ENCODE results near the gene CALU. TPM values are rescaled to one million over a fixed set of nuclear protein-coding genes. Genes with fewer than 3 reads are reported as not detected.

Gene CALU
- polyA plus RNA-seq, 1 experiment = 346 TPM

DNA sequence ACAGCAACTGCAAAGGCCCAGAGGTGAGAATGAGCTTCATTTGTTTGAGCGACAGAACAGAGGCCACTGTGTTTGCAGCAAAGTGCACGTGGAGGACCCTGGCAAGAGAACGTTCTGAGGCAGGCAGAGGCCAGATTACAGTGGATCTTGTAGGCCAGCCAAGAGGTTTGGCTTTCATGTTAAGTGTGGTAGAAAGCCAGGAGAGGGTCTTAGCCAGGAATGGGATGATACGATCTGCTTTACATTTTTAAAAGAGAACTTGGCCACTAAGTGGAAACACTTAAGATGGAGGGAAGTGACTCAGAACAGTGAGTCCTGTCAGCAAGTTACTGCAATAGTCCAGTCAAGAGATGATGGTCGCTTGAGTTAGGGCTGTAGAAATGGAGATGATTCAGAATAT, 57.2 kb downstream of the CALU start:
- TF ChIP-seq, protein P1, sequence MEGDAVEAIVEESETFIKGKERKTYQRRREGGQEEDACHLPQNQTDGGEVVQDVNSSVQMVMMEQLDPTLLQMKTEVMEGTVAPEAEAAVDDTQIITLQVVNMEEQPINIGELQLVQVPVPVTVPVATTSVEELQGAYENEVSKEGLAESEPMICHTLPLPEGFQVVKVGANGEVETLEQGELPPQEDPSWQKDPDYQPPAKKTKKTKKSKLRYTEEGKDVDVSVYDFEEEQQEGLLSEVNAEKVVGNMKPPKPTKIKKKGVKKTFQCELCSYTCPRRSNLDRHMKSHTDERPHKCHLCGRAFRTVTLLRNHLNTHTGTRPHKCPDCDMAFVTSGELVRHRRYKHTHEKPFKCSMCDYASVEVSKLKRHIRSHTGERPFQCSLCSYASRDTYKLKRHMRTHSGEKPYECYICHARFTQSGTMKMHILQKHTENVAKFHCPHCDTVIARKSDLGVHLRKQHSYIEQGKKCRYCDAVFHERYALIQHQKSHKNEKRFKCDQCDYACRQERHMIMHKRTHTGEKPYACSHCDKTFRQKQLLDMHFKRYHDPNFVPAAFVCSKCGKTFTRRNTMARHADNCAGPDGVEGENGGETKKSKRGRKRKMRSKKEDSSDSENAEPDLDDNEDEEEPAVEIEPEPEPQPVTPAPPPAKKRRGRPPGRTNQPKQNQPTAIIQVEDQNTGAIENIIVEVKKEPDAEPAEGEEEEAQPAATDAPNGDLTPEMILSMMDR (IDR thresholded peaks at IDR 0.05; ENCODE audit: insufficient read depth, low read depth, low read length) = no peak
- CTCF ChIA-PET = interaction anchor here (1.3 to 1.5 kb wide), 2 partner anchors 14 to 87 kb away, joined by 4 read pairs; no protein-coding TSS in a partner anchor

DNA sequence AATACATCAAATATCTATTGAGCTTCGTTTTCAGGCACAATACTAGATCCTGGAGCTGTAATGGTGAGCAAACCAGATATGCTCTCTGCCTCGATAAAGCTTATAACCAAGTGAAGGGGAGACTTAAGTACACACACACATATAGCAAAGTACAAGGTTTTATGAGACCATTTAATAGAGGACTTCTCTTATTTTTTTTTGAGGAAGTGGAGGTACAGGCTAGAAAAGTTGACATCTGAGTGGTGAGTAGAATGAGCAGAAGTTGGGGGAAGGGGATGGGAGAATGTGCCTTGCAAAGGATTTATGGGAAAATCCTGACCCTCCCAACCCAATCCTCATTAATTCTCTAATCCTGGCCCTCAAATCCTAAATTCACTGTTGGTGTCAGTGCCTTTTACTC, 60.3 kb downstream of the CALU start:
- TF ChIP-seq, protein P1 (IDR thresholded peaks at IDR 0.05; ENCODE audit: insufficient read depth, low read depth, low read length) = no peak
- no peak for DNase-seq (ENCODE audit: low read depth)
- peaks cover 3% of the 10 kb centered on the region for H3K36me3 ChIP-seq (ENCODE audit: control insufficient read depth, insufficient read depth, low read length)
- CTCF ChIA-PET = interaction anchor here (1.0 kb wide), 1 partner anchor 11 kb away, joined by 3 read pairs; no protein-coding TSS in a partner anchor
- POLR2A ChIA-PET = no interaction called here
- no peak overlapping the region for H3K4me3 ChIP-seq (ENCODE audit: low read depth, low read length)
- no peaks in the 10 kb centered on the region for H3K27me3 ChIP-seq (ENCODE audit: control insufficient read depth, insufficient read depth, low read length)

More for the DNA sequence above, 57.2 kb downstream of the CALU start:
- POLR2A ChIA-PET = no interaction called here
- Histone ChIP-seq H3K36me3 (ENCODE audit: control insufficient read depth, insufficient read depth, low read length) (peaks cover 3% of the 10 kb centered on the region; the same call in 1 of the 2 replicates), H3K4me3 (ENCODE audit: low read depth, low read length) (no peak overlapping the region), H3K27me3 (ENCODE audit: control insufficient read depth, insufficient read depth, low read length) (no peaks in the 10 kb centered on the region)
- no peak for DNase-seq (ENCODE audit: low read depth)

DNA sequence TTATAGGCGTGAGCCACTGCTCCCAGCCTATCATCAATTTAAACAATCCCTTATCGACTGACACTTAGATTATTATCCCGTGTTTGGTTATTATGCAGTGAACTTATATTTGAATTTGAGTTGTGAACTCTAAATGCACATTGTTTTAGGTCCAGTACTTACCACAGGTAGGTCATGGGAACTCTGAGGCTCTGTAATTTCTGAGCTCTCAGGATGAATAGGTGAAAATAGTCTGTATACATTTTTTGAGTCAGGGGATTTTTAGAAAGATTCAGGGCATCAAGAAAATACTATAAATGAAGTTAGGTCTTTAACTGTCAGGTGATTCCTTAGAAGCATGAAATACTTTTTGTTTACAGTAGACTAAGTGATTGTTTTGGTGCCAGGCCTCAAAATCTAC, 61.4 kb downstream of the CALU start:
- POLR2A ChIA-PET = no interaction called here
- no peak for DNase-seq (ENCODE audit: low read depth)
- Histone ChIP-seq H3K36me3 (ENCODE audit: control insufficient read depth, insufficient read depth, low read length) (peaks cover 8% of the 10 kb centered on the region), H3K27me3 (ENCODE audit: control insufficient read depth, insufficient read depth, low read length) (no peaks in the 10 kb centered on the region), H3K4me3 (ENCODE audit: low read depth, low read length) (no peak overlapping the region)
- CTCF ChIA-PET = interaction anchor here (0.6 to 0.8 kb wide), 2 partner anchors 13 to 16 kb away, joined by 3 to 4 read pairs; no protein-coding TSS in a partner anchor
- TF ChIP-seq, protein P1 (IDR thresholded peaks at IDR 0.05; ENCODE audit: insufficient read depth, low read depth, low read length) = no peak

DNA sequence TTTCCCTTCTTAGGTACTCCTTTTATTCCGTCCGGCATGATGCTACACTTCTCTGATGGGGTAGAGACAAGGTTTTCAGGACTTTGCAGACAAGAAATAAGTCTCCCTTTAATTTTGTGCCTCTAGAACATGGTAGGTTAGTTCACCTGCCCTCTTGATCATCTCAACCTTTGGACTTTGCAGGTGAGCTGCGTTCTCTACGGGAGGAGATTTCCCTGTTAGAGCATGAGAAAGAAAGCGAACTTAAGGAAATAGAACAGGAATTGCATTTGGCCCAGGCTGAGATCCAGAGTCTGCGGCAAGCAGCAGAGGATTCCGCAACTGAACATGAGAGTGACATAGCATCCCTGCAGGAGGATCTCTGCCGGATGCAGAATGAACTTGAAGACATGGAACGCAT, 61.8 kb downstream of the CALU start:
- Histone ChIP-seq H3K27me3 (ENCODE audit: control insufficient read depth, insufficient read depth, low read length) (no peaks in the 10 kb centered on the region), H3K36me3 (ENCODE audit: control insufficient read depth, insufficient read depth, low read length) (peaks cover 12% of the 10 kb centered on the region), H3K4me3 (ENCODE audit: low read depth, low read length) (no peak overlapping the region)
- CTCF ChIA-PET = interaction anchor here (0.8 kb wide), 1 partner anchor 16 kb away, joined by 3 read pairs; no protein-coding TSS in a partner anchor
- POLR2A ChIA-PET = no interaction called here
- TF ChIP-seq, protein P1 (IDR thresholded peaks at IDR 0.05; ENCODE audit: insufficient read depth, low read depth, low read length) = no peak
- DNase-seq (ENCODE audit: low read depth) = no peak

DNA sequence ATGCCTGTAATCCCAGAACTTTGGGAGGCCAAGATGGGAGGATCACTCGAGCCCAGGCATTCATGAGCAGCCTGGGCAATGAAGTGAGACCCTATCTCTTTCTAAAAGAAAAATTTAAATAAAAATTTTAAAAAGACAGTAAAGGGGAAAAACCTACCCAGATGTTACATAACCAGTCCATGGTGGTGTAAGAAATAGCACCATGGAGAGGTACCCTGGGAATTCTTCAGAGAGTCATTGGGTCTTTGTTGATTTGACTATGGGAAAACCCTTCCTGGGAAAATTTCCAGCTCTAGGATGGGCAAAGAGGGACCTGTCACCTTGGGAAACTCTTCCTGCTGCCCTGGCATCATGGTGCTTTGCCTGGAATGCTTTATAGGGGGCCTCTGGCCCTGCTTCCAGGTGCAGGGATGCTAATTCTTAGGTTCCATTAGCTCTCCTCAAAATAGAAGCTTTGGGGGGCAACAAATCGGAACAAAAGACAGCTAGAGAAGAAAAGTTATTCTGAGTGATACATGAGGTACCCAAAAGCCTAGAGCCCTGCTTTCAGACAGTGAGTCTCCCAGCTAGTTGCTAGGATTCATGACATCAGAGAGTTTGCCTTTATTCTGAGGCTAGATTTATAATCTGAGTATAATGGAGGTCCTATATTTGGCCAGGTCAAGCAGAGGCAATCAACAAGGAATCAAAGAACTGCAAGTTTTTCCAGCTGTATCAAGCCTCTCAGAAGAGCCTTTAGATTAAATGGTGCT, 62.7 kb downstream of the CALU start:
- Histone ChIP-seq H3K36me3 (ENCODE audit: control insufficient read depth, insufficient read depth, low read length) (peaks cover 15% of the 10 kb centered on the region), H3K27me3 (ENCODE audit: control insufficient read depth, insufficient read depth, low read length) (no peaks in the 10 kb centered on the region), H3K4me3 (ENCODE audit: low read depth, low read length) (no peak overlapping the region)
- TF ChIP-seq, protein P1 (IDR thresholded peaks at IDR 0.05; ENCODE audit: insufficient read depth, low read depth, low read length) = no peak
- POLR2A ChIA-PET = no interaction called here
- CTCF ChIA-PET = interaction anchor here (0.9 to 1.5 kb wide), 2 partner anchors 18 to 40 kb away, joined by 3 to 5 read pairs; no protein-coding TSS in a partner anchor
- DNase-seq (ENCODE audit: low read depth) = no peak
